Gastroesophageal sphincter (tissue), 4 donors: ENCODE results near the gene ZSCAN32. TPM values are rescaled to one million over a fixed set of nuclear protein-coding genes. Genes with fewer than 3 reads are reported as not detected.

Experiments
- ATAC-seq: fragments of 150-250 bp; one replicate; pipeline ENCODE4 v1.9.1; 2016; ENCODE audit warnings: mild to moderate bottlenecking, moderate library complexity
- H3K27ac ChIP-seq, 4 donors: fragments of 200-600 bp; sonication (generic) in 3 of 4; 1 replicate in 3 of 4; 2 replicates in 1 of 4; pipeline ENCODE4 v1.5.1; 2016 to 2019
- H3K27me3 ChIP-seq: fragments of 200-600 bp; sonication (generic); one replicate; pipeline ENCODE4 v1.5.1; 2019
- H3K36me3 ChIP-seq, 2 donors: fragments of 200-600 bp; sonication (generic); one replicate each; pipeline ENCODE4 v1.5.1; 2019; ENCODE audit warnings: control low read depth in 1 of 2
- H3K4me1 ChIP-seq, 3 donors: fragments of 200-600 bp; sonication (generic); 1 replicate in 2 of 3; 2 replicates in 1 of 3; pipeline ENCODE4 v1.5.1; 2016 to 2019; ENCODE audit warnings: control low read depth in 2 of 3
- H3K4me3 ChIP-seq, 2 donors: fragments of 200-600 bp; sonication (generic); one replicate each; pipeline ENCODE4 v1.5.1; 2019; ENCODE audit warnings: mild to moderate bottlenecking in 1 of 2, moderate library complexity in 1 of 2
- H3K9me3 ChIP-seq, 3 donors: fragments of 200-600 bp; sonication (generic); one replicate each; pipeline ENCODE4 v1.5.1; 2017 to 2019; ENCODE audit warnings: control low read depth in 2 of 3
- EP300 ChIP-seq: sonication (generic); formaldehyde crosslinking; IDR thresholded peaks from one replicate; pipeline ENCODE4 v1.6.1; 2017; ENCODE audit warnings: antibody characterized with exemption, mild to moderate bottlenecking
- POLR2A ChIP-seq, 2 donors: fragments of 450-650 bp; IDR thresholded peaks; one replicate each; pipeline ENCODE4 v1.6.1; 2017; ENCODE audit warnings: antibody characterized with exemption in 2 of 2, mild to moderate bottlenecking in 2 of 2, moderate library complexity in 1 of 2
- POLR2AphosphoS5 ChIP-seq: sonication (generic); formaldehyde crosslinking; IDR thresholded peaks from one replicate; pipeline ENCODE4 v1.6.1; 2017; ENCODE audit warnings: antibody characterized with exemption
- WGBS, 2 donors: methylation state at CpG; one replicate each; pipeline ENCODE4 v1.1.5; 2018; ENCODE audit warnings: low coverage in 1 of 2; 5-methylcytosine and 5-hydroxymethylcytosine counted together
- total RNA-seq, 4 donors: library from RNA; depleted of rRNA; stranded (reverse); fragments of >200 nt; gene quantifications; one replicate each; pipeline ENCODE4 v1.1.0, GENCODE V29; 2016
- TF ChIP-seq, protein P1 (sequence below), 4 experiments: fragments of 200-600 bp in 2 of 4; fragments of 450-650 bp in 2 of 4; sonication (generic) in 1 of 4; IDR thresholded peaks; one replicate each; pipeline ENCODE4 v1.5.1; 2017 to 2019; ENCODE audit warnings: antibody characterized with exemption in 4 of 4, mild to moderate bottlenecking in 2 of 4, moderate library complexity in 2 of 4

The ZSCAN32 gene
- total RNA-seq, 4 donors from 2014 or later = 11.4 to 25.5 (median 14.0) TPM

GRCh38 chr16:3363793-3364192 lies 37.0 kb downstream of the ZSCAN32 start:
- H3K27me3 ChIP-seq = peaks cover 21% of the 10 kb centered on the region
- H3K4me3 ChIP-seq = no peak overlapping the region
- H3K27ac ChIP-seq = no peak overlapping the region
- no peak for ATAC-seq
- no peak for TF ChIP-seq EP300
- TF ChIP-seq POLR2AphosphoS5 = no peak
- TF ChIP-seq, protein P1, sequence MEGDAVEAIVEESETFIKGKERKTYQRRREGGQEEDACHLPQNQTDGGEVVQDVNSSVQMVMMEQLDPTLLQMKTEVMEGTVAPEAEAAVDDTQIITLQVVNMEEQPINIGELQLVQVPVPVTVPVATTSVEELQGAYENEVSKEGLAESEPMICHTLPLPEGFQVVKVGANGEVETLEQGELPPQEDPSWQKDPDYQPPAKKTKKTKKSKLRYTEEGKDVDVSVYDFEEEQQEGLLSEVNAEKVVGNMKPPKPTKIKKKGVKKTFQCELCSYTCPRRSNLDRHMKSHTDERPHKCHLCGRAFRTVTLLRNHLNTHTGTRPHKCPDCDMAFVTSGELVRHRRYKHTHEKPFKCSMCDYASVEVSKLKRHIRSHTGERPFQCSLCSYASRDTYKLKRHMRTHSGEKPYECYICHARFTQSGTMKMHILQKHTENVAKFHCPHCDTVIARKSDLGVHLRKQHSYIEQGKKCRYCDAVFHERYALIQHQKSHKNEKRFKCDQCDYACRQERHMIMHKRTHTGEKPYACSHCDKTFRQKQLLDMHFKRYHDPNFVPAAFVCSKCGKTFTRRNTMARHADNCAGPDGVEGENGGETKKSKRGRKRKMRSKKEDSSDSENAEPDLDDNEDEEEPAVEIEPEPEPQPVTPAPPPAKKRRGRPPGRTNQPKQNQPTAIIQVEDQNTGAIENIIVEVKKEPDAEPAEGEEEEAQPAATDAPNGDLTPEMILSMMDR (IDR thresholded peaks at IDR 0.05) = no peak
- TF ChIP-seq POLR2A (IDR thresholded peaks at IDR 0.05) = no peak
- H3K9me3 ChIP-seq = peaks cover 0 to 17% (median 0%) of the 10 kb centered on the region in 3 donors
- H3K4me1 ChIP-seq = no peaks in the 10 kb centered on the region
- no peaks in the 10 kb centered on the region for H3K36me3 ChIP-seq
- 85 to 91% methylated on average over 6 to 7 of the region's 7 CpGs for WGBS, 2 donors

- Histone ChIP-seq H3K27ac (no peak overlapping the region), H3K27me3 (peaks cover 21% of the 10 kb centered on the region), H3K9me3 (peaks cover 0 to 17% (median 0%) of the 10 kb centered on the region in 3 donors), H3K4me3 (no peak overlapping the region), H3K36me3 (no peaks in the 10 kb centered on the region), H3K4me1 (no peaks in the 10 kb centered on the region)
- ATAC-seq = no peak
- no peak for TF ChIP-seq POLR2AphosphoS5
- TF ChIP-seq POLR2A (IDR thresholded peaks at IDR 0.05) = no peak
- no peak for TF ChIP-seq EP300
- TF ChIP-seq, protein P1 (IDR thresholded peaks at IDR 0.05) = no peak
Observed at GRCh38 chr16:3362931-3363330, 37.9 kb downstream of the ZSCAN32 start.

- peaks cover 0 to 12% (median 0%) of the 10 kb centered on the region in 3 donors for H3K9me3 ChIP-seq
- no peak overlapping the region for H3K27ac ChIP-seq
- no peak for TF ChIP-seq POLR2AphosphoS5
- TF ChIP-seq, protein P1 (IDR thresholded peaks at IDR 0.05) = no peak
- no peak for TF ChIP-seq EP300
- no peak for TF ChIP-seq POLR2A (IDR thresholded peaks at IDR 0.05)
- H3K4me1 ChIP-seq = no peaks in the 10 kb centered on the region
- no peaks in the 10 kb centered on the region for H3K36me3 ChIP-seq
- 8 to 17% methylated on average over 1 of the region's 1 CpG for whole genome bisulfite sequencing, 2 donors
- no peak for ATAC-seq
- peaks cover 21% of the 10 kb centered on the region for H3K27me3 ChIP-seq
- H3K4me3 ChIP-seq = no peak overlapping the region
Observed at GRCh38 chr16:3358871-3359270, 41.9 kb downstream of the ZSCAN32 start.

DNA sequence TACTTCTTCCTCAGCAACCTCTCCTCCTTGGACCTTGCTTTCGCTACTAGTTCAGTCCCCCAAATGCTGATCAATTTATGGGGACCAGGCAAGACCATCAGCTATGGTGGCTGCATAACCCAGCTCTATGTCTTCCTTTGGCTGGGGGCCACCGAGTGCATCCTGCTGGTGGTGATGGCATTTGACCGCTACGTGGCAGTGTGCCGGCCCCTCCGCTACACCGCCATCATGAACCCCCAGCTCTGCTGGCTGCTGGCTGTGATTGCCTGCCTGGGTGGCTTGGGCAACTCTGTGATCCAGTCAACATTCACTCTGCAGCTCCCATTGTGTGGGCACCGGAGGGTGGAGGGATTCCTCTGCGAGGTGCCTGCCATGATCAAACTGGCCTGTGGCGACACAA lies 44.7 kb downstream of the ZSCAN32 start:
- TF ChIP-seq POLR2A (IDR thresholded peaks at IDR 0.05) (no peak), POLR2AphosphoS5 (no peak), EP300 (no peak)
- TF ChIP-seq, protein P1 (IDR thresholded peaks at IDR 0.05) = no peak
- Histone ChIP-seq H3K4me3 (no peak overlapping the region), H3K36me3 (no peaks in the 10 kb centered on the region), H3K4me1 (no peaks in the 10 kb centered on the region), H3K27me3 (peaks cover 4% of the 10 kb centered on the region), H3K9me3 (peaks cover 0 to 10% (median 0%) of the 10 kb centered on the region in 3 donors), H3K27ac (no peak overlapping the region)
- no peak for ATAC-seq
- WGBS, 2 donors = 100% methylated on average over 1 of the region's 10 CpGs; no CpG with 5 or more reads in 1 of the 2 donors

DNA sequence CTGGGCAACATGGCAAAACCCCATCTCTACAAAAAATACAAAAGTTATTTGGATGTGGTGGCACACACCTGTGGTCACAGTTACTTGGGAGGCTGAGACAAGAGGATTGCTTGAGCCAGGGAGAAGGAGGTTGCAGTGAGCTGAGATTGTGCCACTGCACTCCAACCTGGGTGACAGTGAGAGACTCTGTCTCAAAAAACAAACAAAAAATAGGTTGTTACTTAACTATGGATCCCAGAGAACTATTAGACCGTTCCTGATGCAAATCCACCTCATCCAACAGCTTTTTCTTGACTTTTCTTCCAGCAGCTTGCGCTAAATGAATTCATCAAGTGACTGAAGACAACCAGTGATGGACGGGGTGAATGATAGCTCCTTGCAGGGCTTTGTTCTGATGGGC lies 45.2 kb downstream of the ZSCAN32 start, which contains the start of gene OR2C1:
Gene OR2C1 (plus strand): TSS at position 301 of the 400 bp plus-strand sequence. CDS start 52 bp downstream, at position 353.
- H3K9me3 ChIP-seq = peaks cover 0 to 10% (median 0%) of the 10 kb centered on the region in 3 donors
- TF ChIP-seq, protein P1 (IDR thresholded peaks at IDR 0.05) = no peak
- TF ChIP-seq POLR2A (IDR thresholded peaks at IDR 0.05) = no peak
- TF ChIP-seq POLR2AphosphoS5 = no peak
- no peak for TF ChIP-seq EP300
- H3K4me1 ChIP-seq = no peaks in the 10 kb centered on the region
- 58 to 67% methylated on average over 2 to 3 of the region's 3 CpGs for WGBS, 2 donors
- no peak within 1 kb of the TSS for H3K4me3 ChIP-seq
- no peak within 1 kb of the TSS for H3K27ac ChIP-seq
- no peaks in the 10 kb centered on the region for H3K27me3 ChIP-seq
- H3K36me3 ChIP-seq = no peaks in the 10 kb centered on the region
- ATAC-seq = no peak
